HG03520 (cell line): Measurements from ENCODE around the gene SPATA31D4.
"Not testable (repeated sequence)": the region's sequence is repeated elsewhere in the genome, so short reads cannot be mapped to it uniquely, and the experiment has no call there.

Experiments used
- ATAC-seq: cut with Tn5 transposase; IDR thresholded peaks from one replicate; pipeline ENCODE4 v1.9.1; 2021; ENCODE audit warnings: mild to moderate bottlenecking, moderate library complexity; ENCODE audit not compliant: unreplicated experiment

SPATA31D4 gene

GRCh38 chr9:81928305-81928704, at the start of gene SPATA31D4:
TSS of gene SPATA31D4 (plus strand) at chr9:81928428. CDS start at chr9:81928514, 86 bp downstream.
- ATAC-seq = not testable (repeated sequence)

GRCh38 chr9:81878530-81878929, 49.7 kb upstream of the SPATA31D4 start:
- no peak for ATAC-seq

- ATAC-seq = no peak
Observed at GRCh38 chr9:81879501-81879916, 48.7 kb upstream of the SPATA31D4 start.

- ATAC-seq = no peak
Observed at GRCh38 chr9:81885602-81886001, 42.6 kb upstream of the SPATA31D4 start.

- ATAC-seq = no peak
Observed at GRCh38 chr9:81886665-81887064, 41.6 kb upstream of the SPATA31D4 start.

- no peak for ATAC-seq
Observed at GRCh38 chr9:81890104-81890503, 38.1 kb upstream of the SPATA31D4 start.

- no peak for ATAC-seq
Observed at GRCh38 chr9:81892440-81892839, 35.8 kb upstream of the SPATA31D4 start.

GRCh38 chr9:81893929-81894328, 34.3 kb upstream of the SPATA31D4 start:
- no peak for ATAC-seq

GRCh38 chr9:81894891-81895290, 33.3 kb upstream of the SPATA31D4 start:
- ATAC-seq = no peak

GRCh38 chr9:81896070-81896469, 32.2 kb upstream of the SPATA31D4 start:
- no peak for ATAC-seq

GRCh38 chr9:81898851-81899250, 29.4 kb upstream of the SPATA31D4 start:
- no peak for ATAC-seq

GRCh38 chr9:81902196-81902595, 26.0 kb upstream of the SPATA31D4 start:
- ATAC-seq = no peak

GRCh38 chr9:81902626-81903025, 25.6 kb upstream of the SPATA31D4 start:
- no peak for ATAC-seq

GRCh38 chr9:81906671-81907070, 21.6 kb upstream of the SPATA31D4 start:
- no peak for ATAC-seq

GRCh38 chr9:81912135-81912534, 16.1 kb upstream of the SPATA31D4 start:
- no peak for ATAC-seq

GRCh38 chr9:81915801-81916505, 12.3 kb upstream of the SPATA31D4 start:
- ATAC-seq = no peak

GRCh38 chr9:81918507-81918906, 9.7 kb upstream of the SPATA31D4 start:
- ATAC-seq = not testable (repeated sequence)

GRCh38 chr9:81930147-81930546, 1.9 kb downstream of the SPATA31D4 start:
- ATAC-seq = not testable (repeated sequence)

- not testable (repeated sequence) for ATAC-seq
Observed at GRCh38 chr9:81933547-81933946, 5.3 kb downstream of the SPATA31D4 start.

GRCh38 chr9:81943393-81943792, 15.2 kb downstream of the SPATA31D4 start, which contains the start of gene SPATA31D3:
TSS of gene SPATA31D3 (plus strand) at chr9:81943500. CDS start at chr9:81943586, 86 bp downstream.
- ATAC-seq = not testable (repeated sequence)

GRCh38 chr9:81948650-81949049, 20.4 kb downstream of the SPATA31D4 start:
- not testable (repeated sequence) for ATAC-seq

GRCh38 chr9:81953096-81953495, 24.9 kb downstream of the SPATA31D4 start:
- ATAC-seq = no peak

GRCh38 chr9:81955625-81956024, 27.4 kb downstream of the SPATA31D4 start:
- ATAC-seq = no peak
